SJSA1 (cell line): ENCODE results near the gene SRM. TPM values are rescaled to one million over a fixed set of nuclear protein-coding genes. Genes with fewer than 3 reads are reported as not detected.
"Not testable (repeated sequence)": the region's sequence is repeated elsewhere in the genome, so short reads cannot be mapped to it uniquely, and the experiment has no call there.

Experiments
- DNase-seq, 2 experiments: peaks; one replicate each; pipeline ENCODE4 v3.0.0-alpha.2; 2015 to 2020; ENCODE audit warnings: low spot score in 2 of 2, low read depth in 1 of 2
- H3K27ac ChIP-seq: fragments of 250-450 bp; sonication (Bioruptor Pico); 2 replicates; pipeline ENCODE4 v1.5.1; 2020; ENCODE audit warnings: mild to moderate bottlenecking, moderate library complexity
- H3K27me3 ChIP-seq: fragments of 250-450 bp; sonication (Bioruptor Pico); replicated peaks from 2 replicates; pipeline ENCODE4 v1.5.1; 2020; ENCODE audit warnings: mild to moderate bottlenecking, moderate library complexity
- H3K36me3 ChIP-seq: fragments of 250-450 bp; sonication (Bioruptor Pico); 2 replicates; pipeline ENCODE4 v1.5.1; 2020; ENCODE audit warnings: mild to moderate bottlenecking
- H3K4me1 ChIP-seq: fragments of 250-450 bp; sonication (Bioruptor Pico); replicated peaks from 2 replicates; pipeline ENCODE4 v1.6.1; 2021; ENCODE audit warnings: mild to moderate bottlenecking
- H3K4me3 ChIP-seq: fragments of 250-450 bp; sonication (Bioruptor Pico); 2 replicates; pipeline ENCODE4 v1.5.1; 2020; ENCODE audit warnings: mild to moderate bottlenecking
- H3K9me3 ChIP-seq: fragments of 250-450 bp; sonication (Bioruptor Pico); replicated peaks from 2 replicates; pipeline ENCODE4 v1.5.1; 2020; ENCODE audit warnings: mild to moderate bottlenecking
- total RNA-seq: library from RNA; depleted of rRNA; stranded (reverse); fragments of >200 nt; shearing (Covaris generic); gene quantifications from 2 replicates; pipeline ENCODE4 v1.2.3, GENCODE V29; 2014

The SRM gene
- total RNA-seq, 1 experiment from 2014 or later, result 33.0 TPM

GRCh38 chr1:11072216-11072917 is 12.5 kb upstream of the SRM start:
- Histone ChIP-seq H3K36me3 (peaks cover 93% of the 10 kb centered on the region), H3K27me3 (no peaks in the 10 kb centered on the region), H3K4me3 (no peak overlapping the region), H3K9me3 (no peaks in the 10 kb centered on the region), H3K27ac (no peak overlapping the region), H3K4me1 (no peaks in the 10 kb centered on the region)
- no peak for DNase-seq

DNA sequence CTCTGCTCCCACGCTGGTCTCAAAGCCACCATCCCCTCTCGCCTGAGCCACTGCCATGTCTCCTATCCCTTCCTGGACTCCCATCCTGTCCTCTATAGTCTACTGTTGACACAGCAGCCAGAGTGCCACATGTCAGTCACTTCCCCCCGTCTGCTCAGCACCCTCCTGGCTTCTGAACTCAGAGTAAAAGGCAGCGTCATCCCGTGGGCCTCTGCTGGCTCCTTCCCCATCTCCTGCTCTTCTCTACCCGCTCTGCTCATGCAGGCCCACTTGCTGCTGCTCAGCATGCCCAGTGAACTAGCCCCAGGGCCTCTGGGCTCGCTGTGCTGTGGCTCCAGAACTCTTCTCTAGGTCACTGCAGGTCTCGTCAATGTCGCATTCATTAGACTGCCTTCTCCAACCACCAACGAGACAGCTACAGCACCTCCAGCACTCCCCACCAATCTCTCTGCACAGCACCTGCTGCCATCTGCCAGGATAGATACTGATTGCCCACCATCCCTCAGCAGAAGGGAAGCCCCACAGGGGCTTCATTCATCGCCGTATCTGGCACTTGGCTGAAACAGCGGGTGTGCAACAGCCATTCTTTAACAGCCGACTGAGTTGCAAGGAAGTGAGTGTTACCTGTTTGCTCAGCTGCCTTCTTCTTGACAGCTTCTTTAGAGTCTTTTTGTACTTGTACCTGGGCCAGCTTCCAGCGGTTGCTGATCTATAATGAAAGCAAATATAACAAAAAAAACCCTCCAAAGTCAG is 11.8 kb upstream of the SRM start:
- no peak overlapping the region for H3K4me3 ChIP-seq
- DNase-seq, result no peak
- H3K27ac ChIP-seq, result no peak overlapping the region
- peaks cover 91% of the 10 kb centered on the region for H3K36me3 ChIP-seq
- H3K4me1 ChIP-seq, result no peaks in the 10 kb centered on the region
- no peaks in the 10 kb centered on the region for H3K9me3 ChIP-seq
- no peaks in the 10 kb centered on the region for H3K27me3 ChIP-seq

DNA sequence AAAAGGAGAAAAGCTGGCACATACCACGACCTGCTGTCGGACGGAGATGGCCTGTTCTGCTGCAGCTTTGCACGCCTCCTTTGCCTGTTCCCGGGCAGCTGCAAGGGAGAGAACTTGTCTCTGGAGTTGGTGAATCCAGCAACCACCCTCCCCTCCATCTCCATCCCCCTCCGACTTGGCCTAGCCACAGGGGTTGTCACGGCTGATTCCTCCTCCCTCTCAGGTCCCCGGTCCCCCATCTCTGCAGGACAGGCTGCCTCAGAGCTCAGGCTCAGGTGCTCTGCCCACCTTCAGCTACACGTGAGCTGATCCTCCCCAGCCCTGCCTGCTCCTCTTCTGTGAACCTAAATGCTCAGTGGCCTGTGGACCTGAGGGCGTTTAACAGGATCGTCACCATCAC is 11.1 kb upstream of the SRM start:
- no peaks in the 10 kb centered on the region for H3K27me3 ChIP-seq
- H3K9me3 ChIP-seq, result no peaks in the 10 kb centered on the region
- H3K4me3 ChIP-seq, result no peak overlapping the region
- DNase-seq, result no peak
- H3K27ac ChIP-seq, result no peak overlapping the region
- H3K36me3 ChIP-seq, result peaks cover 91% of the 10 kb centered on the region
- H3K4me1 ChIP-seq, result no peaks in the 10 kb centered on the region

DNA sequence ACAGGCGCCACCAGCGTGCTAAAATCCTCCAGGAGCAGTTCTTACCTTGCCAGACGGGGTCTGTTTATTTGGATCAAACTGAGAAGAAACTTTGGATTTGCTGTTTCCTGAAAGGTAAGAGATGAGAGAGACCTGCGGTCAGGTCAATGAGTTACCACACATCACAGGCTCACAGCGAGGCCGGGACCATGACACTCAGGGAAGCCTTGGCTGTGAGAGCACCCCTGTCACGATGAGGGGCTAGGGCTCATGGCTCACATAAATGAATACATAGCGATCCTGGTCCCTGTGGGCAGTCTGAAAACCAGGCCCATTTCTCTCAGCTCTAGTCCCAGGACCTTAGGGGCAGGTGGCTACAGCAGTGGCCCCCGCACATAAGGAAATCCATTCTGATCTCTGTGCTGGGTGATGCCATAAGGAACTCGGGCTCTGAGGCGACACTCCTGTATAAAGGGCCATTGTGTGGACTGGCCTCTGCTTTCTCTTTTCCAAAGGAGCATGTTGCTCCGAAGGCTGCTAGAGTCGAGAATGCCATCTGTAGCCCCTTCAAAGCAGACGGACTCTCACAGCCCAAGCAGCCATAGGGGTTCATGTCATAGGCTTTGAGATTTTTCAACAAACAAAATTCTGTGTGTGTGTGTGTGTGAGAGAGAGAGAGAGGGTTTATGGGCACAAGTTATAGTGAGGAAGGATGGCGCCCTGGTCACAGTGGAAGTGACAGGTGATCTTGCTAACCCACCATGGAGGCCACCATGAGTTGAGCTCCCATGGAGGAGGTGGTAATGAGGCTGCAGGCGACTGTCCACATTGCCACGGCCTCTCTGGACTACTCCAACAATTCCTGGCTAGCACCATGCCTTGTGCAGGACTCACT is 9.0 kb upstream of the SRM start:
- DNase-seq, result no peak
- Histone ChIP-seq H3K9me3 (no peaks in the 10 kb centered on the region), H3K27ac (no peak overlapping the region), H3K4me3 (no peak overlapping the region), H3K36me3 (peaks cover 92% of the 10 kb centered on the region), H3K27me3 (no peaks in the 10 kb centered on the region), H3K4me1 (no peaks in the 10 kb centered on the region)

DNA sequence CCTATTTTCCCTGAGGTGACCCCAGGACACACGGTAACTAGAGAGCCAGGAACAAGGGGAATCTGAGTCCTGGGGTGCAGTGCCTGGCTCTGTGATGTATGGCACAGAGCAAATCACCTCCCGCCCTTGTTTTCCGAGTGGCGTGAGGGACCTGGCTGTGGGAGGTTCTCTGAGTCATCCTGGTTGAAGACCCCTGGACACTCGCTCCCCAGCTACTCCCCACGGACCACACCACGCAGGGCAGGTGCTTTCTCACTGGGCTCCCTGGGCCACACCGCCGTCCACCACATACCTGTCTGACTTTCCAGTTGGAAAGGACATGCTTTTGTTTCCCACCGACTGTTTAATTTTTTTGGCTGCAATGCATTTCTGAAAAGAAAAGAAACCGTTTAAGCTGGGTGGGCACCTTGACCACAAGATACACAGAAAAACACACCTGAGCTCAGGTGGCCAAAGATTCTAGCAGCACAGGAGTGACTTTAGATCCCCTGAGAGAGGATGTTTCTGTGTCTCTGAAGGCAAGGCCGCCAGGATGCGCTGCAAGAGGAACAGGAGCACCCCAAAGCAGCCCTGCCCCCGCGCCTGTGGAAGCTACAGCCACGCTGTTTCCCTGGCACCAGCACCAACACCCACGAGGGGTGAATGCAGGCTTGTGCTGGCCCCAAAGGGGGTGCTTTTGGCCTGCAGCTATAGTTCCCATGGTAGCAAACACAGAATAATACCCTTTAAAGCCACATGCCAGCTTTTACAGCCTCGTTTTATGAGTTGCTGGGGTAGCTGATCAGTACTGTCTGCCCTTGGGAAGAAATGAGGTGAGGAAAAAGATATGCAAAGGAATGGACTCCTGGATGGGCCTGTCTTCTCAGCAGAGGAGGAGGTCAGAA is 8.1 kb upstream of the SRM start:
- Histone ChIP-seq H3K27me3 (no peaks in the 10 kb centered on the region), H3K9me3 (no peaks in the 10 kb centered on the region), H3K4me3 (no peak overlapping the region), H3K27ac (no peak overlapping the region), H3K4me1 (no peaks in the 10 kb centered on the region), H3K36me3 (peaks cover 86% of the 10 kb centered on the region)
- DNase-seq, result no peak

GRCh38 chr1:11065796-11066195 is 6.0 kb upstream of the SRM start:
- no peak for DNase-seq
- H3K4me3 ChIP-seq, result no peak overlapping the region
- peaks cover 4% of the 10 kb centered on the region for H3K4me1 ChIP-seq
- H3K9me3 ChIP-seq, result no peaks in the 10 kb centered on the region
- no peak overlapping the region for H3K27ac ChIP-seq
- no peaks in the 10 kb centered on the region for H3K27me3 ChIP-seq
- H3K36me3 ChIP-seq, result peaks cover 65% of the 10 kb centered on the region

GRCh38 chr1:11064942-11065341 is 5.1 kb upstream of the SRM start:
- H3K9me3 ChIP-seq, result no peaks in the 10 kb centered on the region
- no peak for DNase-seq
- peaks cover 63% of the 10 kb centered on the region for H3K36me3 ChIP-seq
- no peak overlapping the region for H3K27ac ChIP-seq
- H3K4me1 ChIP-seq, result peaks cover 6% of the 10 kb centered on the region
- no peak overlapping the region for H3K4me3 ChIP-seq
- no peaks in the 10 kb centered on the region for H3K27me3 ChIP-seq

DNA sequence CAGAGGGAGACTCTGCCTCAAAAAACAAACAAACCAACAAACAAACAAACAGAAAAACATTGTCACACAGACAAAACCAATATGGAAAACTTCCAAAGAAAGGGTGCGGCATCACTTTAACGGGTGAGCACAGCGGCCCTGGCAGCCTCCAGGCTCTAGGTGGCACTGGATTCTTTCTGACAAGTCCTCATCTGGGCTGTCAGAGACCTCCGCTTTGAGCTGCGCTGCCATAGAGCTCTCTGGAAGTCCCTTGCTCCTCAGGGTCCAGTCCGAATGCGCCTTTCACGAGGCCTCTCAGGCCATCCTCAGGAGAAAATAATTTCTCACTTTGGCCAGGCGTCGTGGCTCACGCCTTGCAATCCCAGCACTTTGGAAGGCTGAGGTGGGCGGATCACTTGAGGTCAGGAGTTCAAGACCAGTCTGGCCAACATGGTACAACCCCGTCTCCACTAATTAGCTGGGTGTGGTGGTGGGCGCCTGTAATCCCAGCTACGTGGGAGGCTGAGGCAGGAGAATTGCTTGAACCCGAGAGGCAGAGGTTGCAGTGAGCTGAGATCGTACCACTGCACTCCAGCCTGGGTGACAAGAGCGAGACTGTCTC is 4.2 kb upstream of the SRM start:
- not testable (repeated sequence) for H3K9me3 ChIP-seq, H3K27me3 ChIP-seq, H3K27ac ChIP-seq, DNase-seq, H3K4me3 ChIP-seq
- Histone ChIP-seq H3K36me3 (peaks cover 61% of the 10 kb centered on the region), H3K4me1 (peaks cover 11% of the 10 kb centered on the region)

- H3K36me3 ChIP-seq, result peaks cover 59% of the 10 kb centered on the region
- H3K27me3 ChIP-seq, result no peaks in the 10 kb centered on the region
- 0 out of 2 replicates have a peak, but pooled peaks cover 2% of the 10 kb centered on the region for H3K9me3 ChIP-seq
- peaks cover 17% of the 10 kb centered on the region for H3K4me1 ChIP-seq
- no peak overlapping the region for H3K4me3 ChIP-seq
- no peak overlapping the region for H3K27ac ChIP-seq
- no peak for DNase-seq
Observed at GRCh38 chr1:11062965-11063401, 3.2 kb upstream of the SRM start.

DNA sequence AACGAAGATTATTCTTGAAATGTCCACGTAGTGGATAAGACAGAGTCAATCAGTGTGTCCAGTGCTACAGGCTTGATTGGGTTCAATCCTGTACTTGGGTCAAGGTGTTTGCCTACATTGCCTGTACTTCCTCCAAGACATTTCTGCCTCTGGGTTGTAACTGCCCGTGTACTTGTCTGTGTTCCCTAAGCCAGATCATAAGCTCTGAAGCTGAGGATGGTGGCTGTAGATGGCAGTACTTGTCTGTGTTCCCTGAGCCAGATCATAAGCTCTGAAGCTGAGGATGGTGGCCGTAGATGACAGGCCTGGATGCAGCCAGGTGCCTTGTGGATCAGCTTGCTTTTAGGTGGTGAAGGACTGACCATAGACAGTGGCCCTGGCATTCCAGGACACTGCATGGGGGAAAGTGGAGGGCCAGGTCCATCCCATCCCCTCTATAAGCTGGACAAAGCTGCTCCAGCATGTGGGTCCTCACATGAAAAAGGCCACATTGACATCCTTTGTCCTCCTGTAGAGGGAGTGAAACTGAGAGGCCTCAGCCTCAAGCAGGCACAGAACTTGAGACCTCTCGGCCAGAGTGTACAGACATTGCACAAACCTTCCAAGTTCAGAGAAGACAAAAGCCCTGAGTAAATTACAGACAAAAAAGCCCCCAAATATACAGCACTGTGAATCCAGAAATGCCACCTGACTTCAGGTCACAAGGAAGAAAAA is 2.0 kb upstream of the SRM start:
- H3K4me3 ChIP-seq, result no peak overlapping the region
- H3K36me3 ChIP-seq, result peaks cover 60% of the 10 kb centered on the region
- H3K9me3 ChIP-seq, result 0 out of 2 replicates have a peak, but pooled peaks cover 2% of the 10 kb centered on the region
- H3K27ac ChIP-seq, result no peak overlapping the region
- peaks cover 17% of the 10 kb centered on the region for H3K4me1 ChIP-seq
- no peaks in the 10 kb centered on the region for H3K27me3 ChIP-seq
- DNase-seq, result no peak

- Histone ChIP-seq H3K27ac (peak overlapping the region; percentile 38; the same call in 1 of the 2 replicates), H3K4me1 (peaks cover 17% of the 10 kb centered on the region), H3K27me3 (no peaks in the 10 kb centered on the region), H3K4me3 (peak overlapping the region; percentile 98), H3K36me3 (peaks cover 50% of the 10 kb centered on the region), H3K9me3 (0 out of 2 replicates have a peak, but pooled peaks cover 2% of the 10 kb centered on the region)
- peak in 1 of 2 experiments; percentile 38 for DNase-seq
Observed at GRCh38 chr1:11059155-11059967, 457 bp downstream of the SRM start.
